OCI-LY3 (cell line): ENCODE data around the gene TMEM229A.

ENCODE experiments used
- EZH2phosphoT487 ChIP-seq: fragments of 200-600 bp; shearing (Covaris generic); IDR thresholded peaks from 2 replicates; pipeline ENCODE4 v1.6.1; 2018; ENCODE audit warnings: antibody characterized with exemption, mixed run types, low read depth
- TF ChIP-seq, protein P1 (sequence below): fragments of 200-600, 300-600 bp; sonication (generic); IDR thresholded peaks from 2 replicates; pipeline ENCODE4 v1.5.1; 2014; ENCODE audit warnings: antibody characterized with exemption, low read length, low read depth

DNA sequence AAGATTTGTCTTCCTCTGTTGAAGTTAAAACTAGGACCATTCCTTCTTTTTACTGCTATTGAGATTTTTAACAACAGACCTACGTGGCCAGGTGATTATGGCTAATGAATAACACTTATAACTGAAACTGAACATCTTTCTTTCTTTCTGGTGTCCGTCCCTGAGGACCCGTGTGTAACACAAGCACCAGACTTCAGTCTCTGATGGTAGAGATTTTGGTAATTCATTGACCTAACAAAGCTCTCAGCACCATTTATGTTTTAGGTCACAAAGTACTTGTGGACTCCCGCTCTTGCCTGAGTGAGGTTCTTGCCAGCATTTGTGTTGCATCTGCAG lies 40.4 kb upstream of the TMEM229A start:
- TF ChIP-seq, protein P1, sequence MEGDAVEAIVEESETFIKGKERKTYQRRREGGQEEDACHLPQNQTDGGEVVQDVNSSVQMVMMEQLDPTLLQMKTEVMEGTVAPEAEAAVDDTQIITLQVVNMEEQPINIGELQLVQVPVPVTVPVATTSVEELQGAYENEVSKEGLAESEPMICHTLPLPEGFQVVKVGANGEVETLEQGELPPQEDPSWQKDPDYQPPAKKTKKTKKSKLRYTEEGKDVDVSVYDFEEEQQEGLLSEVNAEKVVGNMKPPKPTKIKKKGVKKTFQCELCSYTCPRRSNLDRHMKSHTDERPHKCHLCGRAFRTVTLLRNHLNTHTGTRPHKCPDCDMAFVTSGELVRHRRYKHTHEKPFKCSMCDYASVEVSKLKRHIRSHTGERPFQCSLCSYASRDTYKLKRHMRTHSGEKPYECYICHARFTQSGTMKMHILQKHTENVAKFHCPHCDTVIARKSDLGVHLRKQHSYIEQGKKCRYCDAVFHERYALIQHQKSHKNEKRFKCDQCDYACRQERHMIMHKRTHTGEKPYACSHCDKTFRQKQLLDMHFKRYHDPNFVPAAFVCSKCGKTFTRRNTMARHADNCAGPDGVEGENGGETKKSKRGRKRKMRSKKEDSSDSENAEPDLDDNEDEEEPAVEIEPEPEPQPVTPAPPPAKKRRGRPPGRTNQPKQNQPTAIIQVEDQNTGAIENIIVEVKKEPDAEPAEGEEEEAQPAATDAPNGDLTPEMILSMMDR, result no peak
- no peak for TF ChIP-seq EZH2phosphoT487
